GM21576 (cell line): ENCODE results near the gene DES.
A peak's percentile ranks its signal among the peaks of the same experiment; 100 is the strongest.
"Not testable (repeated sequence)": the region's sequence is repeated elsewhere in the genome, so short reads cannot be mapped to it uniquely, and the experiment has no call there.

Source experiments
- ATAC-seq: cut with Tn5 transposase; IDR thresholded peaks from one replicate; pipeline ENCODE4 v1.9.1; 2021; ENCODE audit warnings: mild to moderate bottlenecking, moderate library complexity; ENCODE audit not compliant: unreplicated experiment

DES gene

DNA sequence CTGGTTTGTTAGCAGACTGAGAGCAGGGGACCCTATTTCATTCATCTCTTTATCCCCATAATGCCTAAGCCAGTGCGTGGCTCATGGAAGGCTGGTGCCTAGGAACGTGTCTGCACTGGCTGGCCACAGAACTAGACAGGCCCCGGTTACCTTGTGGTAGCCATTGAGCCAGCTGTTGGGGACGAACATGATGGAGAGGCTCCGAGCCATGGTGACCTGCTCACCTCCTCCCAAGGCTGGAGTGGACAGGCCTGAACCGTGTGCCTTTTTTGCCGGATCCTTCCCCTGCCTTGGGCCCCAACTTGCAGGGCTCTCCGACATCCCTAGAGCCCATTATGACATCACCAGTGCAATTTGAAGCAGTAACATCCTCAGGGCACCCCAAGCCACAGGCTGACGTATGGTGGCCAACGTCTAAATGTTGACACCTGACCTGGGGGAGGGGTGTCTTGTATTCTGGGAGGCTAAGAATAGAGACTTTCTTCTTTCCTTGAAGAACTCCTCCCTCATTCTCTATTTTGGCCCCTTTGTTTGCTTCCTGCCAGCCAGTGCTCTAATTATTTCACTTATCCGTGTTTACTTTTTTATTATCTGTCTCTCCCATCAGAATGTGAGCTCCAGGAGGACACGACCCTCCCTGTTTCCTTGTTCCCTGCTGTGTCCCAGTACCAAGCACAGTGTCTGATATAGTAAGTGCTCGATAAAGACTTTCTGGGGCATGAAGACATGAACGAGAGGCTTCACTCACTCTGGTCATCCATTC lies 18.3 kb upstream of the DES start:
- no peak for ATAC-seq

DNA sequence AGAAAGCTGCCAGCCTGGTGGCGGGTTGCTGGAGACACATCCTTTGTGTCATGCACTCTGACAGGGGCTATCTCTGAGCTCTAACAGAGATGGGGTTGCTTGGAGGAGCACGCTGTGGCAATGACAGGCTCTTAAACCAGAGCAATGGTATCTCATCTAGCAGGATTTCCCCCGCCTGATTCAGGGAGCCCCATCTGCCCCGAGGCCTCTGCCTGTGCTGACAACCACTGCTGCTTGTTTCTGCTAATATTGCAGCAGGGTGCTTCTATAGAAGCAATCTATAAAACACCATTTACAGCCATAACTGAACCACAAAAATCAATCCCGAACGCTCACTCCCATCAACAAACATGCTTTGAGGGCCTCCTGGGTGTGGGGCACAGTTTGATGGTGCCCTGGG lies 17.6 kb upstream of the DES start:
- ATAC-seq = no peak

DNA sequence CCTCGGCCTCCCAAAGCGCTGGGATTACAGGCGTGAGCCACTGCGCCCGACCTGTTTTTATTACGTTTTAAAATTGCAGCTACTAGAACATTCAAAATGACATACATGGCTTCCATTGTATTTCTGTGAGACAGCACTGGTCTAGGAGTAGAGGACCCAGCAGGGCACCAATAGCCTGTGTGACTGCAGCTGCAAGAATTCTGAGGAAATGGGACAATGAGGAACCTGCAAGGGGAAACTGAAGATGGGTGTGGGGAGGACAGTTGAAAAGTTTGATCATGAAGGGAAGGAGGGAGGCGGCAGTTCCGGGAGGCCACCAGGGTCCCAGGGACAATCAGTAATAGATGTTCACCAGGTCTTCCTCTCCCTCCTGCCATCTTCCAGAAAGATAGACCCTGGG lies 16.6 kb upstream of the DES start:
- ATAC-seq = no peak

DNA sequence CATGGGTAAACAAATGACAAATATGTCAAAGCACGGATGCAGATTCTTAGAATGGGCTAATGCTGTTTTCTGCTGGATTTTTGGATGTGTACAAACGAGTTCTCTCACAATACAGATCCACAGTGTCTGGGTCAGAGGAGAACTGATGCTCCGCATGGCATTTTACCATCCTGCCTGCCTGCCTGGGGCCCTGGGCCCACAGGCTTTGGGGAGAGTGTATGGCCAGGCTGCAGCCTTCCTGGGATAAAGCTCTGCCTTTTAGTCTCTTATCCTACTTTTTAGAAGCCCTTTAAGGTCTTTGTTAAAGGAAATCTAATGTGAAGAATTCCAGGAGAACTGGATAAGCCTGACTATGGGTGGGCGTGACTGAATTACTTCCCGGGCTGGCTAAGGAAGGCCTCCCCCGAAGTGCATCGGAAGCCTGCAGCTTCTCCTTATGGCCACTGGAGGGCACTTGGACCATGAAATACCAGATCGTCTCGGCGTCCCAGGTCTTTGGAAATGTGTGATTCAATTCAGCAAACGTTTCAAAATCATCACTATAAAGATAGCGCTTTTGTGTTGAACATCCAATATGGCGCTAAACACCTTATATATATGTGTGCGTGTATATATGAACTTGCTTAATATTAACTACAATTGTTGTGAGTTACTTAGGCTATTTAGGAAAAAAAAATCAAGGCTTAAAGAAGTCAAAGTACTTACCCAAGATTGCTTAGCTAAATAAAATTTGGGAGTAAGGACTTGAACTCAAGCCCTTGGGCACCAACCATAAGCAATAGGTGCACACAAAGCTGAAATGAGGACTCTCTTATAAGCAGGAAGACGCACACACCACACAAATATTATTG lies 15.3 kb upstream of the DES start:
- ATAC-seq = peak; percentile 81

GRCh38 chr2:219403861-219404260 lies 14.3 kb upstream of the DES start:
- no peak for ATAC-seq

GRCh38 chr2:219404291-219404910 lies 13.8 kb upstream of the DES start:
- ATAC-seq = no peak

- ATAC-seq = no peak
These were observed 13.2 kb upstream of the DES start for GRCh38 chr2:219404954-219405353.

GRCh38 chr2:219405451-219405850 lies 12.7 kb upstream of the DES start:
- ATAC-seq = no peak

GRCh38 chr2:219405958-219406860 lies 12.0 kb upstream of the DES start:
- ATAC-seq = no peak

DNA sequence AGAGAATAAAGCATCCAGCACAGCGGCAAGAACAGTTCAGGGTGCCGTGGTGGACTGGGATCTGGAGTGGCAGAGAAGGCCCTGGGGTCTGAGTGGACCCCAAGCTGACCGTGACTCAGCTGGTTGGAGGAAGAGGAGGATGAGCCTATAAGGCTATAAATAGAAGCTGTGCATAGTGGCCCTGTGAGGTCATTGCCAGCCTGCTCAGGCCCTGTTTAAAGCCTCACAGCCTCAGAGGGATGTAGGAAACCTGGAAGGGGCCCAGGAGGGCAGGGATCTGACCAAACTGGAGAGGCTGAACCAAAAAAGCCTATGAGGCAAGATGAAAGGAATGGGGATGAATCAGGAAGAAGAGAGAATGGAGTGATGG lies 11.3 kb upstream of the DES start:
- no peak for ATAC-seq

- ATAC-seq = not testable (repeated sequence)
These were observed 10.8 kb upstream of the DES start for GRCh38 chr2:219407343-219407742.

DNA sequence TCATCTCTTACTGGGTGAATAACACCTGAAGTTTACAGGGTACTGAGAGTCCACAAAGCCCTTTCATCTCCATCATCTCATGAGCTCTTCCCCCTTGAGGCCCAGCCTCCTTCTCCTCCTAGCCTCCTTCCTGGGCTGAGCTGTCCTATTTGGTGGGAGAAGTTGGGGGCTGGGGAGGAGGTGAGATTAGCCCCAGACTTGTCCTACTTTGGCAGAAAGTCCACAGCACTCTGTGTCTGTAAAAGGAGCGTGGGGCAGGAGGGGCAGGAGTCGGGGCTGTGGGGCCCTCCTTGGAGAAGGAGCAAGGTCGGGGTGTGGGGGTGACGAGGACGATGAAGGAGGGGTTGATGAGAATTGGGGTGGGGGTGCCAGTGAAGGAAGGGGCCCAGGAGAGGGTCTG lies 10.0 kb upstream of the DES start:
- ATAC-seq = no peak

- ATAC-seq = no peak
These were observed 9.5 kb upstream of the DES start for GRCh38 chr2:219408631-219409030.

GRCh38 chr2:219409619-219410018 lies 8.6 kb upstream of the DES start:
- ATAC-seq = no peak

DNA sequence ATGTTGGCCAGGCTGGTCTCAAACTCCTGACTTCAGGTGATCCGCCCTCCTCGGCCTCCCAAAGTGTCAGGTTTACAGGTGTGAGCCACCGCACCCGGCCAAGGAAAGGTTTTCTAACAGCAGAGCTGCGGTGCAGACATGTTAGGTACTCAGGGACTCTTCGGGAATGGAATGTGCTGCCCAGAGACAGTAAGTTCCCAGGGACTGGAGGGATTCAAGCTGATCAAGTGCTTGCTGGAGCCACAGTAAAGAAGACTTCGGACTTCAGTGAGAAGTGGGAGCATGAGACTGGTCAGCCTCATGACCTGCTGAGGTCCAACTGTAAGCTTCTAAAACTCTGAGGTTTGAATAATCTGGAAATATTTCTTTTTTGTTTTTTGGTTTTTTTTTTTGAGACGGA lies 7.8 kb upstream of the DES start:
- no peak for ATAC-seq

GRCh38 chr2:219414857-219415256 lies 3.3 kb upstream of the DES start:
- no peak for ATAC-seq

DNA sequence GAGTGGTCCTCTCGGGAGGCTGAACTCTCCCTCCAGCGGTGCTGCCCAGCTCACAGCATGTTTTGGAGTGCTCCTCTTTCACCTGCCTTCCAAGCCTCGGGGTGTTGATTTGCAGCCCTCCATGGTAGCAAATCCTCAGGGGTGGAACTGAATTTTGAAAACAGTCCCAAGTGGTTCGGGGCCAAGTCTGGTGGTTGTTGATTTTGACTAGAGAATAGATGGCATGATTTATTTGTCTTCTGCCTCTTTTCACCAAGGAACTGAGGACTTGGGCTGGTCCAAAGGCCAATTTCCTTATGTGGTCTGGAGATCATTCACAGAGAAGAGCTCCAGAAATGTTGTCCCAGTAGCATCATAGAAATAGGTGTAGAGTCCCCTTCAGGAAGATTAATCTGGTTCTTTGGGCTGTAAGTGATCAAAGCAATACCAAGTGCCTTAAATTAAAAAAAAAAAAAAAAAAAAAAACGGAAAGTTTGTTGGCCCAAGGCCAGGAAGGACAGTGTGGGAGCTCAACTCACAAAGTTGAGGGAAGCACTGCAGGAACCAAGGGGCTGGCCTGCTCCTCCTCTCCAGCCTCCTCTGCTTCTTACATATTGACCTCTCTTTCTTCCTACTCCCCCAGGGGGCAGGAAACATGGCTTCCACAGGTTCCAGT lies 2.5 kb upstream of the DES start:
- no peak for ATAC-seq

DNA sequence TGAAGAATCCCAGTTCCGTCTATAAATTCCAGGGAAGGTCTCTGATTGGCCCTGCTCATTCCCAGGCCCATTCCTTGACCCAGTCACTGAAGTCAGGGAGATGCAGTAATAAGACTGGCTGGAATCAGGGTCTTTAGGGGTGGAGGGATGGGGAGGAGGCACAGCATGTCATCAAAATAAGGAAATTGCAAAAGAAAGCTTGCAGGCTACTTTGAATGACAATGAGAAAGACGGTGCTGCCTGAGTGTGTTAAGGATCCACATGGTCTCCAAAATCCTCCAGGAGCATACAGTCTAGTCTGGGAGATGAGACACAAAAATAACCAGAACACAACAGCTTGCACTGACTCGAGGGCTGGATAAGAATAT lies 2.0 kb upstream of the DES start:
- no peak for ATAC-seq

DNA sequence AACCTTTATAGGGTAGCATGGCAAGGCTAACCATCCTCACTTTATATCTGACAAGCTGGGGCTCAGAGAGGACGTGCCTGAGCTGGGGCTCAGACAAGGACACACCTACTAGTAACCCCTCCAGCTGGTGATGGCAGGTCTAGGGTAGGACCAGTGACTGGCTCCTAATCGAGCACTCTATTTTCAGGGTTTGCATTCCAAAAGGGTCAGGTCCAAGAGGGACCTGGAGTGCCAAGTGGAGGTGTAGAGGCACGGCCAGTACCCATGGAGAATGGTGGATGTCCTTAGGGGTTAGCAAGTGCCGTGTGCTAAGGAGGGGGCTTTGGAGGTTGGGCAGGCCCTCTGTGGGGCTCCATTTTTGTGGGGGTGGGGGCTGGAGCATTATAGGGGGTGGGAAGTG lies 1.2 kb upstream of the DES start:
- no peak for ATAC-seq

DNA sequence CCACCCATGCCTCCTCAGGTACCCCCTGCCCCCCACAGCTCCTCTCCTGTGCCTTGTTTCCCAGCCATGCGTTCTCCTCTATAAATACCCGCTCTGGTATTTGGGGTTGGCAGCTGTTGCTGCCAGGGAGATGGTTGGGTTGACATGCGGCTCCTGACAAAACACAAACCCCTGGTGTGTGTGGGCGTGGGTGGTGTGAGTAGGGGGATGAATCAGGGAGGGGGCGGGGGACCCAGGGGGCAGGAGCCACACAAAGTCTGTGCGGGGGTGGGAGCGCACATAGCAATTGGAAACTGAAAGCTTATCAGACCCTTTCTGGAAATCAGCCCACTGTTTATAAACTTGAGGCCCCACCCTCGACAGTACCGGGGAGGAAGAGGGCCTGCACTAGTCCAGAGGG lies 803 bp upstream of the DES start:
- ATAC-seq = no peak

GRCh38 chr2:219419012-219419324 lies 791 bp downstream of the DES start:
- ATAC-seq = no peak
